ENCODE data around the gene ELAVL2.
"Not testable (repeated sequence)": the region's sequence is repeated elsewhere in the genome, so short reads cannot be mapped to it uniquely, and the experiment has no call there.

Gene ELAVL2

GRCh38 chr9:23769307-23769935, 56.6 kb downstream of the ELAVL2 start:
- peak; percentile 93 for DNase-seq

DNA sequence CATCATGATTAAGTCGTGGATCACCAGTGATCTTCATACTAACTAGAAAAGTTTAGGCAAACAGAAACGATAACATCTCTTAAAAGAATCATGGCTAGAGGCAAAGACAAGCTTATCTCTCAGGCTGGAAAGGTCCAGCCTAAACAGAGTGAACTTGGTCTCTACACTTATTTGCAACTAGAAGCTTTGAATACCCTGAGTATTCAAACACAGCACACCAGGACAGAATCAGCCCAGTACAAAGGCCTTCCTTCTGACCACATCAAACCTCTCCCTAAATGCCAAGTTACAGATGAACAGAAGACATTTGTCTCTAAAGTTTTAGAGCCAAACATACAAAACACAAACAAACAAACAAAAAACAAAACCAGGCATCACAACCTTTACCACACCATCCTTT, 57.2 kb downstream of the ELAVL2 start:
- peak; percentile 57 for DNase-seq

DNA sequence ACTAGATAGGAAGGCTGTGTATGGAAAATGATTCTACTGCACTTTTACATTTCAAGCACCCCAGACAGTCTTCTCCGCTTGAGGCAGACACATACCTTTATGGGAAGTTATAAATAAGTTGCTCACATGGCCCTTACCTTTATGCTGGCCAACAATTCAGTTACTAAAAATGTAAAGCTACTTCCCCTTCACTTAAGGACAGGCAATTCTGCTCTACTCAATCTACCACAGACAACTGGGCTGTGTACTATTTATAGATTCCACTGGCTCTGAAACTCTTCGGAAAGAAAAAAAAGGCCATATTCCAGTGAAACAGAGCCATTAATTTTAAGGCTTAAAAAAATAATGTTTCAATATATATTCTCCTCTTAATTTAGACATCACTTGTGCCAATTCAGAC, 59.4 kb downstream of the ELAVL2 start:
- DNase-seq: no peak

DNA sequence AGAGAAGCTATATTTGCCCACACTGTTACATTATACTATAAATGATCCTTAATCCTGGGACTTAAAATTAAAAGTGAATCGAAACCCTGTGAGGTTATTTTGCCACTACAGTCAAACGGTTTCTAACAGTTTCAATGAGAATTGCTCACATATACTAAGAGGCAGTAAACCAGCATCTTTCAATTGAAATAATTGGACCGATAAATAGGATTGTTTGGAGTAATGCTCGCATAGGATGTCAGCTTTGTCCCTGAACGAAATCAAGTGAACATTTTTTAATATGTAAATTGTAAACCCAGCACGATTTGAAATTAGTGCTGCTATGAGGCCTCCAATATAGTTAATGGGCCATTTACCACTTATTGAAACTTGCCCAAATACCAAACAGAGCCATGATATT, 60.5 kb downstream of the ELAVL2 start:
- no peak for DNase-seq

- no peak for DNase-seq
These were observed 61.8 kb downstream of the ELAVL2 start for GRCh38 chr9:23764219-23764618.

GRCh38 chr9:23754551-23754950, 71.5 kb downstream of the ELAVL2 start:
- no peak for DNase-seq

- DNase-seq: no peak
These were observed 73.2 kb downstream of the ELAVL2 start for GRCh38 chr9:23752859-23753258.

GRCh38 chr9:23751633-23752032, 74.4 kb downstream of the ELAVL2 start:
- DNase-seq: no peak

- no peak for DNase-seq
These were observed 75.2 kb downstream of the ELAVL2 start for GRCh38 chr9:23750808-23751207.

DNA sequence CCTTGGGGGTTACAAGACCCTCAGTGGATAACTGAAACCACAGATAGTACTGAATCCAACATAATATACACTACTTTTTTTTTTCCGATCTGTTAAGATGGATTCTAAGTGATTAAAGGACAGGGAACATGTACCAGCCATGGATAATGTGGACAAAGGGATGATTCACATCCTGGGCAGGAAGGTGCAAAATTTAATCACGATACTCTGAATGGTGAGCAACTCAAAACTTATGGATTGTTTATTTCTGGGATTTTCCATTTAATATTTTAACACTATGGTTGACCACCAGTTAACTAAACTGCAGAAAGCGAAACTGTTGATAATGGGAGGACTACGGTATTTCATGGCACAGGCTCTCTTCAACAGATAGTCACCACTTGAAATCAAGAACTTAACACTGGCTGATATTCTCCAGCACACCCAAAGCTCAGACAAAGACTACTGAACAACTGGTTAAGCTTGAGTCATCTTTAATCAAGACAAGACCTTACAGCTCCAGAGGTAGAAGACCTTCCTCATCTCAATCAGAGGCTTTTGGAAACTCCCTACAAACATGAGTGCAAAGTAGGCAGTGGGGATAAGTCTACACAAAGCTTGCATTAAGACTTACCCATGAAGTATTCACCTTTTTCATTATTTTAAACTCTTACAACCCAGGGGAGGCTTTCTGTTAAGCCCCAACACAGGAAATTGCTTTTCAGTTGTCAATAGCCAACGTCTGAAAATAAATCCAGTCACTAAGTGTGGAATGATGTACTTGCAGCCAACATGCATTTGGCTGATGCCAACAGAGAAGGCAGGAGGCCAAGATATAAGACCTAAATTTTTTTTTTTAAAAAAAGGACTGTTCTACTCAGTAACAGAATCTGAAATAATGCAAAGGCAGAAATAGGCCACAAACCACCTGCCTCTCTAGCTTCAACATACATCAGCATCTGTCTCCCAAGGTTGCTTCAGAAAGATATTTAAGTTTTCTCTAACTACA, 78.7 kb downstream of the ELAVL2 start:
- DNase-seq: no peak

- no peak for DNase-seq
These were observed 79.7 kb downstream of the ELAVL2 start for GRCh38 chr9:23746317-23746716.

- no peak for DNase-seq
These were observed 83.0 kb downstream of the ELAVL2 start for GRCh38 chr9:23743036-23743435.

- DNase-seq: no peak
These were observed 84.7 kb downstream of the ELAVL2 start for GRCh38 chr9:23741351-23741750.

- no peak for DNase-seq
These were observed 85.5 kb downstream of the ELAVL2 start for GRCh38 chr9:23740531-23740930.

- no peak for DNase-seq
These were observed 86.3 kb downstream of the ELAVL2 start for GRCh38 chr9:23739753-23740152.

DNA sequence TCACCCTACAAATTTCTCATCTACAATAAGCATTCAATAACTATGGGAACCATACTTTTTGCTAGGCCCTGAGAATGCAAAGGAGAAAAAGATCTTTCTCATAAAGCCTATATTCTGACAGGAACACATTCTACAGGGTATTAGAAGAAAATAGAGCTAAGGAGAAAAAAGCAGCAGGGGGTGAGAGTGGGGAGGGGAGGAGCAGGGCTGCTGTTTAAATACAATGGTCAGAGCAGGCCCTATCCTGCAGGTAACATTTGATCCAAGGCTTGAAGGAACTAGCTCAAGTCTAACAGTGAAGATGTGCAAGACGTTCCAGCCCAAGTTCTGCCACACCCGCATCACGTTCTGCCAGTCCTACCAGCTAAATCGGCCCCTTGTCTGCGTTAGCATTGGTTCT, 89.7 kb downstream of the ELAVL2 start:
- no peak for DNase-seq

DNA sequence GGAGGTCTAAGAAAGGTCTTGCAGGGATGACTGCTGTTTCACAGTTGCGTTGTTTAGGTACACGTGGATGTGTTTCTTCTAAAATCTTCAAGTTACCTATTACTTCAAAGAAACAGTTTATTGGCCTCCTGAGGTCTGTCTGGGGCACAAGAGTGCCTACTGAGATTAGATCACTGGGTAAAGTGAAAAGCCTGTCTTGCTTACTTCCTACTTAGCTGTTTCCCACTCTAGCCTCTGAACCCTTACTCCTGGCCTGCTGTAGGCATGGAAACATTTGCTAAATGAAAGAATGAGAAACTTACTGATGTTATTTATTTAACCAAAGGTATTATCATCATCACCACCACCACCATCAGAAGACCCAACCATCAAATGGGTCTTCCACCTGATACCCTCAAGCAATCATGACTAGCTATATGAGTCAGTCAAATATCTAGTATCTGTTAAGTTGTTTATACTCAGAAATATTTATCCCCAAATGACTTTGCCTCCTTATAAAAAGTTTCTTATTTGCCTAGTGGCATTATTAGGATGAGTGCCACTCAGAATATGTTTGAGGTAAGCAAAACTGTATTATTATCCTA, 92.5 kb downstream of the ELAVL2 start:
- no peak for DNase-seq

GRCh38 chr9:23731353-23731752, 94.7 kb downstream of the ELAVL2 start:
- DNase-seq: no peak

DNA sequence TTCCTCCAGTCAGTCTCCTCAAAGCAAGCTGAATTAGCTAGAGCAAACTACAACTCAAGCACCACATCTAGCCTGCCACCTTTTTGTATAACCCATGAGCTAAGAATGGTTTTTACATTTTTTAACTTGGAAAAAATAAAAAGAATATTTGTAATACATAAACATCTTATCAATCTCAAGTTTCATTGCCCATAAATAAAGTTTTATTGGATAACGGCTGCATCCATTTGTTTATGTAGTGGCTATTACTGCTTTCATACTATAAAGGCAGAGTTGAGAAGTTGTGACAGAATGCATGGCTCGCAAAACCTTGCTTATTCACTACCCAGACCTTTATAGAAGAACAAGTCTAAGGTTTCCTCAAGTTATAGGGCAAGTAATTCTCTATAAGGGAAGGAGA, 95.7 kb downstream of the ELAVL2 start:
- DNase-seq: no peak

GRCh38 chr9:23728736-23729135, 97.3 kb downstream of the ELAVL2 start:
- DNase-seq: no peak

- no peak for DNase-seq
These were observed 100.6 kb downstream of the ELAVL2 start for GRCh38 chr9:23725279-23725946.

DNA sequence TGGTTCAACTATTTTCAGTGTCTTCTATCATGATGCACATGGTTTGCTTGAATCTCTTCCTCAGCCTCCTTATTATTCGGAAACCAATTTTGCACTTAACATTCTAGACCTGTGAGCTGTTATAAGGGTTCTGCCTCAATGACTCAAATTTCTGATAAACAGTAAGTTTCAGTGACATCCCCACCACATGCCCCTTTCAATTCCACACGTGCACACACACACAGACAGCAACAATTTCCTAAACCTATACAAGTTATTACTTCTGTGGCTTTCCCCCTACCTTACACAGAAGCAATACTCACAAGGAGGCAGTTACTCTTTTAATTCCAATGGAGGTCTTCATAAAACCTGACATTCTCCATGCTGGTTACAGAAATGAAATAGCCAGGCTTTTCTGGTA, 102.4 kb downstream of the ELAVL2 start:
- DNase-seq: no peak

GRCh38 chr9:23723048-23723447, 103.0 kb downstream of the ELAVL2 start:
- DNase-seq: not testable (repeated sequence)

Measured in islet precursor cell (in vitro differentiated cells).